ENCODE results near the gene SLIT1.

Gene SLIT1

GRCh38 chr10:97011397-97011796 lies 174.4 kb downstream of the SLIT1 start:
- FAIRE-seq (no peak), DNase-seq (ENCODE audit: insufficient read length) (no peak)
- TF ChIP-seq TAF1 (IDR thresholded peaks at IDR 0.05; ENCODE audit: borderline replicate concordance, low read depth, low read length) (no peak), POLR2AphosphoS5 (IDR thresholded peaks at IDR 0.05; ENCODE audit: low read depth, low read length) (no peak), POLR2A (IDR thresholded peaks at IDR 0.05; ENCODE audit: low read depth, low read length) (no peak)

- DNase-seq (ENCODE audit: insufficient read length): no peak
- TF ChIP-seq POLR2AphosphoS5 (IDR thresholded peaks at IDR 0.05; ENCODE audit: low read depth, low read length) (no peak), TAF1 (IDR thresholded peaks at IDR 0.05; ENCODE audit: borderline replicate concordance, low read depth, low read length) (no peak), POLR2A (IDR thresholded peaks at IDR 0.05; ENCODE audit: low read depth, low read length) (no peak)
- FAIRE-seq: no peak
Measured at GRCh38 chr10:97010695-97011206, 175.0 kb downstream of the SLIT1 start.

- FAIRE-seq (no peak), DNase-seq (ENCODE audit: insufficient read length) (no peak)
- no peak for TF ChIP-seq POLR2A (IDR thresholded peaks at IDR 0.05; ENCODE audit: low read depth, low read length)
- TF ChIP-seq POLR2AphosphoS5 (IDR thresholded peaks at IDR 0.05; ENCODE audit: low read depth, low read length): no peak
- no peak for TF ChIP-seq TAF1 (IDR thresholded peaks at IDR 0.05; ENCODE audit: borderline replicate concordance, low read depth, low read length)
Measured at GRCh38 chr10:97007417-97007816, 178.3 kb downstream of the SLIT1 start.

- no peak for DNase-seq (ENCODE audit: insufficient read length)
- TF ChIP-seq POLR2AphosphoS5 (IDR thresholded peaks at IDR 0.05; ENCODE audit: low read depth, low read length) (no peak), TAF1 (IDR thresholded peaks at IDR 0.05; ENCODE audit: borderline replicate concordance, low read depth, low read length) (no peak), POLR2A (IDR thresholded peaks at IDR 0.05; ENCODE audit: low read depth, low read length) (no peak)
- no peak for FAIRE-seq
Measured at GRCh38 chr10:97006364-97006763, 179.4 kb downstream of the SLIT1 start.

- DNase-seq (ENCODE audit: insufficient read length): no peak
- no peak for TF ChIP-seq TAF1 (IDR thresholded peaks at IDR 0.05; ENCODE audit: borderline replicate concordance, low read depth, low read length)
- no peak for TF ChIP-seq POLR2A (IDR thresholded peaks at IDR 0.05; ENCODE audit: low read depth, low read length)
- TF ChIP-seq POLR2AphosphoS5 (IDR thresholded peaks at IDR 0.05; ENCODE audit: low read depth, low read length): no peak
- FAIRE-seq: no peak
Measured at GRCh38 chr10:97005349-97005748, 180.4 kb downstream of the SLIT1 start.

GRCh38 chr10:97004591-97004990 lies 181.2 kb downstream of the SLIT1 start:
- no peak for FAIRE-seq
- TF ChIP-seq TAF1 (IDR thresholded peaks at IDR 0.05; ENCODE audit: borderline replicate concordance, low read depth, low read length) (no peak), POLR2AphosphoS5 (IDR thresholded peaks at IDR 0.05; ENCODE audit: low read depth, low read length) (no peak), POLR2A (IDR thresholded peaks at IDR 0.05; ENCODE audit: low read depth, low read length) (no peak)
- no peak for DNase-seq (ENCODE audit: insufficient read length)

GRCh38 chr10:97003804-97004201 lies 182.0 kb downstream of the SLIT1 start:
- no peak for FAIRE-seq
- DNase-seq (ENCODE audit: insufficient read length): no peak
- TF ChIP-seq POLR2AphosphoS5 (IDR thresholded peaks at IDR 0.05; ENCODE audit: low read depth, low read length): no peak

- FAIRE-seq: no peak
- TF ChIP-seq POLR2A (IDR thresholded peaks at IDR 0.05; ENCODE audit: low read depth, low read length): no peak
- DNase-seq (ENCODE audit: insufficient read length): no peak
Measured at GRCh38 chr10:97003151-97003803, 182.5 kb downstream of the SLIT1 start.

GRCh38 chr10:97002670-97003069 lies 183.1 kb downstream of the SLIT1 start:
- DNase-seq (ENCODE audit: insufficient read length): no peak
- no peak for FAIRE-seq
- TF ChIP-seq TAF1 (IDR thresholded peaks at IDR 0.05; ENCODE audit: borderline replicate concordance, low read depth, low read length): no peak
- TF ChIP-seq POLR2AphosphoS5 (IDR thresholded peaks at IDR 0.05; ENCODE audit: low read depth, low read length): no peak
- TF ChIP-seq POLR2A (IDR thresholded peaks at IDR 0.05; ENCODE audit: low read depth, low read length): no peak

GRCh38 chr10:97001183-97001991 lies 184.4 kb downstream of the SLIT1 start:
- FAIRE-seq: no peak
- DNase-seq (ENCODE audit: insufficient read length): no peak
- TF ChIP-seq POLR2AphosphoS5 (IDR thresholded peaks at IDR 0.05; ENCODE audit: low read depth, low read length): no peak
- TF ChIP-seq POLR2A (IDR thresholded peaks at IDR 0.05; ENCODE audit: low read depth, low read length): no peak
- no peak for TF ChIP-seq TAF1 (IDR thresholded peaks at IDR 0.05; ENCODE audit: borderline replicate concordance, low read depth, low read length)

- TF ChIP-seq POLR2AphosphoS5 (IDR thresholded peaks at IDR 0.05; ENCODE audit: low read depth, low read length) (no peak), POLR2A (IDR thresholded peaks at IDR 0.05; ENCODE audit: low read depth, low read length) (no peak), TAF1 (IDR thresholded peaks at IDR 0.05; ENCODE audit: borderline replicate concordance, low read depth, low read length) (no peak)
- FAIRE-seq (no peak), DNase-seq (ENCODE audit: insufficient read length) (no peak)
Measured at GRCh38 chr10:97000487-97001182, 185.1 kb downstream of the SLIT1 start.

Data from GM12892 (cell line).